Measurements from ENCODE around the gene RNF103. TPM values are rescaled to one million over a fixed set of nuclear protein-coding genes. Genes with fewer than 3 reads are reported as not detected.

The RNF103 gene
- total and polyA plus RNA-seq, 2 of the 13 experiments (the other 11 are each of a cell fraction or from before 2014, with no cell fraction given), result 19.8 to 21.1 TPM

GRCh38 chr2:86623494-86624266 is at the start of gene RNF103 (continued):
- TF ChIP-seq ZNF609 (CRISPR knock-in tag; IDR thresholded peaks at IDR 0.05; ENCODE audit: borderline replicate concordance) (peak; percentile 78), TSC22D2 (CRISPR knock-in tag; IDR thresholded peaks at IDR 0.05; ENCODE audit: borderline replicate concordance) (peak; percentile 84; the same call in 1 of the 2 replicates), GLMP (CRISPR knock-in tag; IDR thresholded peaks at IDR 0.05; ENCODE audit: borderline replicate concordance) (no peak), IKZF5 (CRISPR knock-in tag; IDR thresholded peaks at IDR 0.05) (peak; percentile 90), USF2 (IDR thresholded peaks at IDR 0.05; ENCODE audit: low read depth, low read length) (no peak), USF2 (CRISPR knock-in tag; IDR thresholded peaks at IDR 0.05; ENCODE audit: borderline replicate concordance) (no peak), MEIS2 (CRISPR knock-in tag; IDR thresholded peaks at IDR 0.05) (peak; percentile 89), ZNF670 (CRISPR knock-in tag; IDR thresholded peaks at IDR 0.05; ENCODE audit: borderline replicate concordance) (no peak; the same call in 1 of the 2 replicates), GTF3A (CRISPR knock-in tag; conservative IDR thresholded peaks at IDR 0.05) (no peak), ZNF510 (CRISPR knock-in tag; IDR thresholded peaks at IDR 0.05; ENCODE audit: low read depth) (0 out of 2 replicates have a peak, but pooled peaks have one; percentile 54), ZFP62 (CRISPR knock-in tag; IDR thresholded peaks at IDR 0.05) (no peak), FOXK2 (IDR thresholded peaks at IDR 0.05) (no peak), ZNF557 (CRISPR knock-in tag; IDR thresholded peaks at IDR 0.05) (peak; percentile 59; the same call in 1 of the 2 replicates), NFIC (IDR thresholded peaks at IDR 0.05; ENCODE audit: low read length) (no peak), MEF2D (CRISPR knock-in tag; IDR thresholded peaks at IDR 0.05) (peak; percentile 74; the same call in 1 of the 2 replicates), ZBTB10 (CRISPR knock-in tag; IDR thresholded peaks at IDR 0.05; ENCODE audit: borderline replicate concordance) (peak; percentile 90)

Data from HepG2 (cell line).